Measurements from ENCODE around the gene ING5.

DNA sequence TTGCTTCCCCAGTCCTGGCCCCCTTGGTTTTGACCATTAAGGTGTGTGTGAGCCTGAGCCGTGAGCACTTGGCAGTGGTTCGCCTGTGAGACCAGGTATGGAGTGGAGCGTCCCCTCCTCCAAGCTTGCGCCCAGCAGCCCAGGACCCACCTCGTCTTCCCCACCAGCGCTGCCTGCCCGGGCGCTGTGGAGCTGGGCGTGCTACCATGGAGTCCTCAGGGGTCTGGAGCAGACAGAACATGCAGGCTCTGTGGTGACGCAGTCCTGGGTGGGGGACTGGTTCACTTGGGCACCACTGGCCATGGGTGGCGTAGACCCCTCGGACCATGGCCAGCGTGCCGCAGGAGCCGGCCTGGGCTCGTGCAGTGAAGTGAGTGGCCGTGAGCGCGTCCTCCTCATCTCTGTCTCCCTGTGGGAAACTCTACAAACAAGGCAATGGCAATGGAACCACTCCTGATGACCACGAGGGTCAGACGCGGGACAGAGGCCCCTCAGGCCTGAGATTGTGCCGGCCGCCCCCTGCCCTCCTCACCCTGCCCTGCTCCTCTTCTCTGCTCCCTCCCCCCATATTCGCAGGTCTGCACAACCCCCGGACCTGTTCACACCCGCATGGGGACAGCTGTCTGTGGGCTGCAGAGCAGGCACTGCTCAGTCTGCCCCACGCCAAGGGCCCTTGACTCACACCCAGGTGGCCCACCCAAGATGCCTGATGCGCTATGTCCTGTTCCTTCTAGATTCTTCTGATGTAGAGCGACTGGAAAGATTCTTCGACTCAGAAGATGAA, 30.2 kb upstream of the ING5 start:
- TF ChIP-seq POLR2AphosphoS5 (IDR thresholded peaks at IDR 0.05; ENCODE audit: insufficient read depth in 1 of 2, low read depth in 1 of 2), result no peak
- TF ChIP-seq, protein P1, sequence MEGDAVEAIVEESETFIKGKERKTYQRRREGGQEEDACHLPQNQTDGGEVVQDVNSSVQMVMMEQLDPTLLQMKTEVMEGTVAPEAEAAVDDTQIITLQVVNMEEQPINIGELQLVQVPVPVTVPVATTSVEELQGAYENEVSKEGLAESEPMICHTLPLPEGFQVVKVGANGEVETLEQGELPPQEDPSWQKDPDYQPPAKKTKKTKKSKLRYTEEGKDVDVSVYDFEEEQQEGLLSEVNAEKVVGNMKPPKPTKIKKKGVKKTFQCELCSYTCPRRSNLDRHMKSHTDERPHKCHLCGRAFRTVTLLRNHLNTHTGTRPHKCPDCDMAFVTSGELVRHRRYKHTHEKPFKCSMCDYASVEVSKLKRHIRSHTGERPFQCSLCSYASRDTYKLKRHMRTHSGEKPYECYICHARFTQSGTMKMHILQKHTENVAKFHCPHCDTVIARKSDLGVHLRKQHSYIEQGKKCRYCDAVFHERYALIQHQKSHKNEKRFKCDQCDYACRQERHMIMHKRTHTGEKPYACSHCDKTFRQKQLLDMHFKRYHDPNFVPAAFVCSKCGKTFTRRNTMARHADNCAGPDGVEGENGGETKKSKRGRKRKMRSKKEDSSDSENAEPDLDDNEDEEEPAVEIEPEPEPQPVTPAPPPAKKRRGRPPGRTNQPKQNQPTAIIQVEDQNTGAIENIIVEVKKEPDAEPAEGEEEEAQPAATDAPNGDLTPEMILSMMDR (IDR thresholded peaks at IDR 0.05), result no peak

Measured in vagina (tissue), 2 donors.